ENCODE results near the gene KLHL35. TPM values are rescaled to one million over a fixed set of nuclear protein-coding genes. Genes with fewer than 3 reads are reported as not detected.

KLHL35 gene
- total RNA-seq, 2 donors from 2014 or later: 4.4 to 4.6 TPM

- no peak for ATAC-seq
- no peak for DNase-seq
- no peaks in the 10 kb centered on the region for H3K36me3 ChIP-seq (replicated peaks in 1 of 2; ENCODE audit: insufficient read depth in 1 of 2, low read depth in 2 of 2)
- no peak for TF ChIP-seq POLR2A (IDR thresholded peaks at IDR 0.05)
- TF ChIP-seq, protein P1, sequence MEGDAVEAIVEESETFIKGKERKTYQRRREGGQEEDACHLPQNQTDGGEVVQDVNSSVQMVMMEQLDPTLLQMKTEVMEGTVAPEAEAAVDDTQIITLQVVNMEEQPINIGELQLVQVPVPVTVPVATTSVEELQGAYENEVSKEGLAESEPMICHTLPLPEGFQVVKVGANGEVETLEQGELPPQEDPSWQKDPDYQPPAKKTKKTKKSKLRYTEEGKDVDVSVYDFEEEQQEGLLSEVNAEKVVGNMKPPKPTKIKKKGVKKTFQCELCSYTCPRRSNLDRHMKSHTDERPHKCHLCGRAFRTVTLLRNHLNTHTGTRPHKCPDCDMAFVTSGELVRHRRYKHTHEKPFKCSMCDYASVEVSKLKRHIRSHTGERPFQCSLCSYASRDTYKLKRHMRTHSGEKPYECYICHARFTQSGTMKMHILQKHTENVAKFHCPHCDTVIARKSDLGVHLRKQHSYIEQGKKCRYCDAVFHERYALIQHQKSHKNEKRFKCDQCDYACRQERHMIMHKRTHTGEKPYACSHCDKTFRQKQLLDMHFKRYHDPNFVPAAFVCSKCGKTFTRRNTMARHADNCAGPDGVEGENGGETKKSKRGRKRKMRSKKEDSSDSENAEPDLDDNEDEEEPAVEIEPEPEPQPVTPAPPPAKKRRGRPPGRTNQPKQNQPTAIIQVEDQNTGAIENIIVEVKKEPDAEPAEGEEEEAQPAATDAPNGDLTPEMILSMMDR (IDR thresholded peaks at IDR 0.05): no peak
- H3K27me3 ChIP-seq: no peaks in the 10 kb centered on the region
- intact Hi-C loops (cut with DNase I): no loop called here
- no peak overlapping the region for H3K27ac ChIP-seq
- H3K4me3 ChIP-seq: no peak overlapping the region
- peaks cover 10% of the 10 kb centered on the region for H3K4me1 ChIP-seq
- 89 to 92% methylated on average over 11 of the region's 11 CpGs for WGBS, 2 donors
- no peaks in the 10 kb centered on the region for H3K9me3 ChIP-seq
Measured at GRCh38 chr11:75449776-75450175, 16.8 kb upstream of the KLHL35 start.

DNA sequence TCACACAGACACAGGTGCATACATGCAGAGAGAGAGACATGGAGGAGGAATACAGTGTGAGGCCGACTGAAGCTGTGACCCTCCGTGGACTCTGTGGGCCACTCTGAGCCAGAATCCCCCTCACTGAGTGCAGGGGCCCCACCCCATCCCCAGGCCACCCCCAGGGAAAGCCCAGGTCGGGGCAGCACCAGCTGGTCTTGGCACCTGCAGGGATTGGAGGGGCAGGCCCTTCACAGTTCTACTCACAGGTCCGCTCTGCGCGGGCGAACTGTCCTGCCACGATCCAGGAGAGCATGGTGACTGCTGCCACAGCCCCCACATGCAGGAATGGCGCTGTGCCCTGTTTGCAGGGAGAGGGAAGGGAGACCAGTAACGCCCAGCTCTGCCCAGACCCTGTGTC, 16.3 kb upstream of the KLHL35 start:
- Histone ChIP-seq H3K27ac (no peak overlapping the region), H3K36me3 (replicated peaks in 1 of 2; ENCODE audit: insufficient read depth in 1 of 2, low read depth in 2 of 2) (no peaks in the 10 kb centered on the region), H3K4me1 (peaks cover 6% of the 10 kb centered on the region), H3K27me3 (no peaks in the 10 kb centered on the region), H3K4me3 (no peak overlapping the region), H3K9me3 (no peaks in the 10 kb centered on the region)
- ATAC-seq (no peak), DNase-seq (no peak)
- 86% methylated on average over 10 of the region's 10 CpGs; no CpG with 5 or more reads in 1 of the 2 donors for WGBS, 2 donors
- intact Hi-C loops (cut with DNase I): no loop called here
- TF ChIP-seq POLR2A (IDR thresholded peaks at IDR 0.05): no peak
- TF ChIP-seq, protein P1 (IDR thresholded peaks at IDR 0.05): no peak

GRCh38 chr11:75447415-75447814, 14.4 kb upstream of the KLHL35 start:
- H3K27ac ChIP-seq: no peak overlapping the region
- DNase-seq (no peak), ATAC-seq (no peak)
- WGBS, 2 donors: 74 to 80% methylated on average over 5 of the region's 5 CpGs
- intact Hi-C loops (cut with DNase I): no loop called here
- H3K4me3 ChIP-seq: no peak overlapping the region
- no peaks in the 10 kb centered on the region for H3K4me1 ChIP-seq
- no peaks in the 10 kb centered on the region for H3K9me3 ChIP-seq
- H3K36me3 ChIP-seq (replicated peaks in 1 of 2; ENCODE audit: insufficient read depth in 1 of 2, low read depth in 2 of 2): no peaks in the 10 kb centered on the region
- TF ChIP-seq, protein P1 (IDR thresholded peaks at IDR 0.05): no peak
- no peak for TF ChIP-seq POLR2A (IDR thresholded peaks at IDR 0.05)
- H3K27me3 ChIP-seq: no peaks in the 10 kb centered on the region

DNA sequence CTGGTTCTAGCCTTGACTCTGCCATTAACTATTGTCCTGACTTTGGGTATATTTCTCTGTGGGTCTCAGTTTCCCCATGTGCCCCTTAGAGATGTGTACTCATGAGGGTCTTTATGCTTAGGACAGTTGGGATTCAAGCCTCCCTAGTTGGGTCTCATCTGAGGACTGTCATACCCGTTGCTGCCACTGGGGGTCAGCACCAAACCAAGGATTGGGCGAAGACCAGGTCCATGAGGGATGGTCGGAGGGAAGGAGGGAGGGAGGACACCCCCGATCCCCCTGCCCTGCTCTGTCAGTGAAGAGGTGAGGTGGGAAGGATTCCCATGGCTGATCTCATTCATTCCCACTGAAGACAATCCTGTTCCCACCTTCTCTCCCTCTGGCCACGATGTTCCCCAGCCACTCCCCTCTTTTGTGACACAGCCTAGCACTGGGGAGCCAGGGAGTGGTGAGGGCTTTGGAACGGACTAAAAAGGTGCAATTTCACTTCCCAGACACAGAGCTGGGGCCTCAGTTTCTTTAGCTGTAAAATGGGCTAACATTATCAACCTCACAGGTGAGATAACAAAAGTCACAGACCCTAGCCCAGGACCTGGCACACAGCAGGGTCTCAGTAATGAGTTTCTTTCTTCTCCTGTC, 12.4 kb upstream of the KLHL35 start:
- Histone ChIP-seq H3K36me3 (replicated peaks in 1 of 2; ENCODE audit: insufficient read depth in 1 of 2, low read depth in 2 of 2) (no peaks in the 10 kb centered on the region), H3K4me1 (no peaks in the 10 kb centered on the region), H3K9me3 (no peaks in the 10 kb centered on the region), H3K27me3 (no peaks in the 10 kb centered on the region), H3K4me3 (no peak overlapping the region), H3K27ac (no peak overlapping the region)
- 6 to 14% methylated on average over 4 to 6 of the region's 6 CpGs for WGBS, 2 donors
- DNase-seq (peak; percentile 71 to 82 (median 76)), ATAC-seq (peak; percentile 87)
- intact Hi-C loops (cut with DNase I): loop anchor here (2.0 kb wide), 1 partner anchor 85 kb away; no protein-coding TSS in a partner anchor
- no peak for TF ChIP-seq POLR2A (IDR thresholded peaks at IDR 0.05)
- TF ChIP-seq, protein P1 (IDR thresholded peaks at IDR 0.05): peak; percentile 83 to 97 (median 93)

DNA sequence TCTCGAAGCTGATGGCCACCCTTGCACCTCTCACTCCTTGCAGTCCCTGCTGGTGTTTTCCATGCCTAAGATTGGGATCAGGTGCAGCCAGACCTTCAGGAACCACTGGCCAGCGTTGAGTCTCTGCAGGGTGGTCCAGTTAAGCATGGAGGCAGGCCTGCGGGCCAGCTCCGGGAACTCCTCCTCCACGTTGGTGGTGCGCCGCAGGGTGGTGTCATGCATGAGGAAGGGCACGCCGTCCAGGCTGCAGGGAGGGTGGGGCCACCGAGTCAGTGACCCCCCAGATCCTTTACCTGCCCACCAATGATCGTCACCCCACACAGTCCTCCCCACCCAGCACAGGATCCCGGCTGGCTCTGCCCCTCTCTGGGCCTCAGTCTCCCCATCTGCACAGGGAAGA, 10.0 kb upstream of the KLHL35 start:
- peaks cover 0 to 1% of the 10 kb centered on the region in 2 donors for H3K36me3 ChIP-seq (replicated peaks in 1 of 2; ENCODE audit: insufficient read depth in 1 of 2, low read depth in 2 of 2)
- 90 to 92% methylated on average over 9 to 12 of the region's 12 CpGs for WGBS, 2 donors
- intact Hi-C loops (cut with DNase I): no loop called here
- TF ChIP-seq POLR2A (IDR thresholded peaks at IDR 0.05): no peak
- TF ChIP-seq, protein P1 (IDR thresholded peaks at IDR 0.05): no peak
- no peaks in the 10 kb centered on the region for H3K4me1 ChIP-seq
- ATAC-seq (no peak), DNase-seq (no peak)
- H3K9me3 ChIP-seq: no peaks in the 10 kb centered on the region
- H3K27me3 ChIP-seq: no peaks in the 10 kb centered on the region
- no peak overlapping the region for H3K4me3 ChIP-seq
- H3K27ac ChIP-seq: no peak overlapping the region

Measured in body of pancreas (tissue), 4 donors.